Stimulated activated CD8-positive, alpha-beta memory T cell treated with anti-CD3 and anti-CD28 coated beads, Interleukin-12 subunit alpha, Interleukin-12 subunit beta, amount 100 ng/mL, for 1 hour (primary cell): ENCODE measurements around the gene SCIMP.
A peak's percentile ranks its signal among the peaks of the same experiment; 100 is the strongest.
"Not testable (repeated sequence)": the region's sequence is repeated elsewhere in the genome, so short reads cannot be mapped to it uniquely, and the experiment has no call there.

ENCODE experiments used
- DNase-seq: peaks from one replicate; pipeline ENCODE4 v3.0.0-alpha.2; 2020; ENCODE audit warnings: low read depth

Gene SCIMP

DNA sequence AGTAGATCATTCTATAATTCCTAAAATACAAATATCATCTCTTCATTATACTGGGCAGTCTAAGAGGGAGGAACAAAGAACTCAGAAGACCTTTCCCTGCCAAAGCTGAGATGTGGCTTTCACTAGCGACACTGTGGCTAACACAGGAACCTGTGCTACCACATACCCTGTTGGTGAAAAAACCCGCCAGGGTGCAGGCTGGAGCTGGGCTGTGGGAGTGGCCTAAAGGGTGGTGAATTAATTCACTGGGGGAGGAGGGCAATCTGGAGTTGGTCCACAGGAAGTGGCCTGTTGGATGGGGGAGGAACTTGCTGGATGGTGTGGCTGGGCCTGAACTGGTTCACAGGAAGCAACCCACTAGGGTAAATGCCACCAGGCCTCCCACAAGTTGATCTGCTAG lies 50.4 kb downstream of the SCIMP start:
- peak; percentile 10 for DNase-seq

DNA sequence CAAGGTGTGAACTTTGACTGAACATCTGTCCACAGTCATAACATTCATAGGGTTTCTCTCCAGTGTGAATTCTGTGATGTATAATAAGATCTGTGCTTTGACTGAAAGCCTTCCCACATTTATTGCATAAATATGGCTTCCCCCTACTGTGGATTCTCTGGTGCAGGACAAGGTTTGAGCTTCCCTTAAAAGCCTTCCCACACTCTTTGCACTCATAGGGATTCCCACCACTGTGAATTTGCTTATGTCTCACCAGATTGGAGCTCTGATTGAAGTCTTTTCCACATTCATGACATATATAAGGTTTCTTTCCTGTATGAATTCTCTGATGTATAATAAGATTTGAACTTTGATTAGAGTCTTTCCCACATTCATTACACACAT lies 51.3 kb downstream of the SCIMP start:
- DNase-seq = no peak

DNA sequence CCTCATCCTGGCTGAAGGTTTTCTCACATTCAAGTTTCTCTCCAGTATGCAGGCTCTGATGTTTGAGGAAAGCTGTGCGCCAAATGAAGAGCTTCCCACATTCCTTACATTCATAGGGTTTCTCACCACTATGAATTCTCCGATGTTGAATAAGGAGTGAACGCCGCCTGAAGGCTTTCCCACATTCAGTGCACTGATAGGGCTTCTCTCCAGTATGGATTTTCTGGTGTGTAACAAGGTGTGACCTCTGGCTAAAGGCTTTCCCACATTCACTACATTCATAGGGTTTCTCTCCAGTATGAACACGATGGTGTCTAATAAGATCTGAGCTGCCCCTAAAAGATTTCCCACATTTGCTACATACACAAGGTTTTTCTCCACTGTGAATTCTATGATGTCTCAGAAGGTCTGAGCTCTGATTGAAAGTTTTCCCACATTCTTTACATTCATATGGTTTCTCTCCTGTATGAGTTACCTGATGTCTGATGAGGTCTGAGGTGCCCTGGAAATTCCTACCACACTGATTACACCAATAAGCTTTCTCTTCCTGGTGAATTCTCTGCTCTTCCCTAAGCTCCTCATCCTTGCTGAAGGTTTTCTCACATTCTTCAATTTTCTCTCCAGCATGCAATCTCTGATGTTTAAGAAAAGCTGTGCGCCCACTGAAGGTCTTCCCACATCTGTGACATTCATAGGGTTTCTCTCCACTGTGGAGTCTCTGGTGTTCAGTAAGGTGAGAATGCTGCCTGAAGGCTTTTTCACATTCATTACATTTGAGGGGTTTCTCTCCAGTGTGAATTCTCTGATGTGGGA lies 51.9 kb downstream of the SCIMP start:
- DNase-seq = no peak

DNA sequence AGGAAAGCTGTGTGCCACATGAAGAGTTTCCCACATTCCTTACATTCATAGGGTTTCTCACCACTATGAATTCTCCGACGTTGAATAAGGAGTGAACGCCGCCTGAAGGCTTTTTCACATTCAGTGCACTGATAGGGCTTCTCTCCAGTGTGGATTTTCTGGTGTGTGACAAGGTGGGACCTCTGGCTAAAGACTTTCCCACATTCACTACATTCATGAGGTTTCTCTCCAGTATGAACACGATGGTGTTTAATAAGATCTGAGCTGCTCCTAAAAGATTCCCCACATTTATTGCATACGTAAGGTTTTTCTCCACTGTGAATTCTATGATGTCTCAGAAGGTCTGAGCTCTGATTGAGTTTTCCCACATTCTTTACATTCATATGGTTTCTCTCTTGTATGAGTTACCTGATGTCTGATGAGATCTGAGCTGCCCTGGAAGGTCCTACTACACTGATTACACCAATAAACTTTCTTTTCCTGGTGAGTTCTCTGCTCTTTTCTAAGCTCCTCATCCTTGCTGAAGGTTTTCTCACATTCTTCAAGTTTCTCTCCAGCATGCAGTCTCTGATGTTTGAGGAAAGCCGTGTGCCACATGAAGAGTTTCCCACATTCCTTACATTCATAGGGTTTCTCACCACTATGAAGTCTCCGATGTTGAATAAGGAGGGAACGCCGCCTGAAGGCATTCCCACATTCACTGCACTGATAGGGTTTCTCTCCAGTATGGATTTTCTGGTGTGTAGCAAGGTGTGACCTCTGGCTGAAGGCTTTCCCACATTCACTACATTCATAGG lies 53.0 kb downstream of the SCIMP start:
- DNase-seq = no peak

DNA sequence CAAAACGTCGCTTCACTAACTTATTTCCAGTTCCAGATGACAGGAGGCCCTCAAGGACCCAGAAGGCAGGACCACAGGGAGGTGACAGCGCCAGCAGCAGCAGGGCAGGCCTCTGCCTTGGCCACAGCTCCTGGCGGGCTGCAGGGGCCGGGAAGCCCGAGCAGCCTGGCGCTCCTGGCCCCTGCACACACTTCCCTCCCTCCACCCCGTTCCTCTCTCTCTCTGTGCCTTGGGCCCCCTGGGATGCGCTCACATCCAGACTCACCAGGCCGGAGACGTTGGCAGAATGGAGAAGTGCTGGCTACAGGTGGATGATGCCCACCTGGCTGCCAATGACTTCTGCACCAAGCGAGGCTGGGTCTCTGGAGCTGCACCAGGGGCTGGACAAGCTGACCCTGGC lies 55.7 kb downstream of the SCIMP start:
- no peak for DNase-seq

DNA sequence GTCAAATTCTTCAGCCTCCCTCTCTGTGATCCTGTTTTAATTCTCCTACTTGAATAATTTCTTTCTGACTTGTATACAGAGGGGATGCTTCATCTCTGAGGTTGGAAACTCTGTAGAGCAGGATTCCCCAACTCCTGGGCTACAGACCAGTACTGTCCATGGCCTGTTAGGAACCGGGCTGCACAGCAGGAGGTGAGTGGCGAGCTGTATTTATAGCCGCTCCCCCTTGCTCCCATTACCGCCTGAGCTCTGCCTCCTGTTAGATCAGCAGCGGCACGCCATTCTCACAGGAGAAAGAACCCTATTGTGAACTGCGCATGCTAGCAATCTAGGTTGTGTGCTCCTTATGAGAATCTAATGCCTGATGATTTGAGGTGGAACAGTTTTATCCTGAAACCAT lies 59.6 kb downstream of the SCIMP start:
- not testable (repeated sequence) for DNase-seq

DNA sequence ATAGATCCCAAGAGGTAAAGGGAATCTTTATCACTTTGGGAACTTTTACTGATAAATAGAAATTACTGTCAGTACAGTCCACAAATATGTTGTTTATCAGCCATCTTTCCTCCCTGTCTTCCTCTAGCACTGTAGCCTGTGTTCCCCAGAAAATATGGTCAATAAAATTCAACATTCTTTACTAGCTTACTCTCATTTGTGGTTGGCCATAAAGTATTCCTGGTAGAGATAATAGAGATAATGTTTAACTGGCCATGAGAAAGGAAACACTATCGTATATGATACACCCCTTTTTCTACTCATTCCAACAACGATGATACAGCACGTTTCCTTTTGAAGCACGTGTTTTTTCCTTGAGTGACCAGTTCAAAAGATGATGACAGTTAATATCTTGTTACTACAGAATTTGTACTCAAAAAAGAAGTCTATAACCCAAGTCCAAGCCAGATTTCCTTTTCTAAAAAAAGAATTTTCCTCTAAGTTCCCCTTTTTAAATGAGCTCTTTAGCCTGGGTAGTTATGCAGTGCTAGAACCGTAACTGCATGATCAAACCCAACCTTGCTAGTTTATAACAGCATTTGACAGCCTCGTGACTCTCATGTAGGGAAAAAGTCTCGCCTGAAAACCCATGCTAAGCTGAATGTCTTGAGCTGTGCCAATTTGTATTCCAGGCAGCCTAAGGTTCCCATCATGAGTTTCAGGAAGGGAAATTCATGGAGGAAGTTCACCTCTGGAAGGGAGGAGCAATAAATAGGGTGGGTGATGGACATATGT lies 68.7 kb downstream of the SCIMP start:
- DNase-seq = not testable (repeated sequence)

DNA sequence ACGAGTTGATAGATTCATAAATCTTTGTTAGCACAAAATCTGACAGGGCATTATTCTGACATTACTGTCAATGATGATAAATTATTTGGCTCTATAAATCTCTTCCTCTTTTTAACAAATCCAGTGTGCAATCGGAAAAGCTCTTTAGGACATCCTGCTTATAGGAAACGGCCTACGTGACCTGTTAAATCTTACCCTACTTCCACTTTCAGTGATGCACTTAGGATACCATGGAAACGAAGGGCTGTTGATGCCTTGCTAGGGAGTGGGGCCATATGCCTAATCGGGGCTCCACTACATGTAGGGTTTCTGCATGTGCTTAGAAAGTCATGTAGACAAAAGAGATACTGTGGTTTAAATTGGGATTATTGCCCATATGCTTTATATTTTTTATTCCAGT lies 70.2 kb downstream of the SCIMP start:
- DNase-seq = no peak

DNA sequence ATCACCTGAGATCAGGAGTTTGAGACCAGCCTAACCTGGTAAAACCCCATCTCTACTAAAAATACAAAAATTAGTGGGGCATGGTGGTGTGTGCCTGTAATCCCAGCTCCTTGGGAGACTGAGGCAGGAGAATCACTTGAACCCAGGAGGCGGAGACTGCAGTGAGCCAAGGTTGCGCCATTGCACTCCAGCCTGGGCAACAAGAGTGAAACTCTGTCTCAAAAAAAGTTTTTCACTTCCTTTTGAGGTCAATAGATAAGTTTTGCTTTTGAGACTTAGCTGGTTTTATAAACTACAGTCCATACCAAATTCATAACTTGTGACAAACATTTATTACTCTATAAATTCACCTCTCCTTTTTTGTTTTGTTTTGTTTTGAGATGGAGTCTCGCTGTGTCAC lies 72.9 kb downstream of the SCIMP start:
- DNase-seq = not testable (repeated sequence)

DNA sequence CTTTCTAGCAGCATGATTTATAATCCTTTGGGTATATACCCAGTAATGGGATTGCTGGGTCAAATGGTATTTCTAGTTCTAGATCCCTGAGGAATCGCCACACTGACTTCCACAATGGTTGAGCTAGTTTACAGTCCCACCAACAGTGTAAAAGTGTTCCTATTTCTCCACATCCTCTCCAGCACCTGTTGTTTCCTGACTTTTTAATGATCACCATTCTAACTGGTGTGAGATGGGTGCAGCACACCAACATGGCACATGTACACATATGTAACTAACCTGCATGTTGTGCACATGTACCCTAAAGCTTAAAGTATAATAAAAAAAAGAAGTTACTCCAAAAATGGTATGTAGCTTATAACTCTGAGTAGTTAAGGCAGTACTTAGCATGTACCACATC lies 74.0 kb downstream of the SCIMP start:
- DNase-seq = not testable (repeated sequence)
